Measurements from ENCODE around the gene ADGRG1.

The ADGRG1 gene

GRCh38 chr16:57657228-57657627 is 28.8 kb downstream of the ADGRG1 start:
- no peak for ATAC-seq (replicated peaks; ENCODE audit: extremely low read depth, poor library complexity, severe bottlenecking)

DNA sequence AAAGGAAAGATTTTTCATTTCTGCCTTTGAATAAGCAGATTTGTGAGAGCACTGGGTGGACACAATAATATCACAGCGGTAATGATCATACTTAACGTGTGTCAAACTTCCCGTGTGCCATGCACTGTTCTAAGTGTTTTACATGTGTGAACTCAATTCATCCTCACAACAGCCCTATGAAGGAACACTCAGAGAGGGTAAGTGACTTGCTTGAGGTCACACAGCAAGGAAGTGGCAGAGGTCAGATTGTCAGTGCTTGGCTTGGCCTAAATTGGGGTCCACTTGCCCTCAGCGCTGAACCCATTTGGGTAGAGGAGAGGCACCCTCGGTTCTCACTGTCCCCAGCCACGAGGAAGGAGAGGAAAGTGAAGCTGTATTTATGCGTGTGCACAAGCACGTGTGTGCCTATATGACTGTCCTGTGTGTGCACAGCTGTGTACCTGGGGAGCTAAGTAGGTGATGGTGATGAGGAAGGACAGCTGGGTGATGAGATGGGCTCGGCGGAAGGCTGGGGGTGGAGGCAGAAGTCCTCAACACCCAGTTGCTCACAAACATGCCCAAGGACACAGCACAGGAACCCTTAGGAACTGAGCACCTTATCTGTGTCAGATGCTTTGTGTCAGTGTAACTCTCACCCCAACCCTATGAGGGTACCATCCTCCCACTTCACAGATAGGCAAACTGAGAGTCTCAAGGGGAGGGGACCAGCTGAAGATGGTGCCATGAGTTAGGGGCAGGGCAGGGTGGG is 29.9 kb downstream of the ADGRG1 start:
- ATAC-seq (replicated peaks; ENCODE audit: extremely low read depth, poor library complexity, severe bottlenecking), result no peak
- Mint-ChIP-seq H3K4me1 (peaks cover 16% of the 10 kb centered on the region), H3K36me3 (ENCODE audit: insufficient read depth) (peaks cover 32% of the 10 kb centered on the region), H3K27ac (ENCODE audit: low read depth) (no peak overlapping the region), H3K9me3 (no peaks in the 10 kb centered on the region), H3K27me3 (no peaks in the 10 kb centered on the region), H3K4me3 (no peak overlapping the region)
- DNase-seq (ENCODE audit: low spot score in 2 of 2), result no peak

More at GRCh38 chr16:57657228-57657627, 28.8 kb downstream of the ADGRG1 start:
- Mint-ChIP-seq H3K36me3 (ENCODE audit: insufficient read depth) (peaks cover 29% of the 10 kb centered on the region), H3K4me3 (no peak overlapping the region), H3K27me3 (no peaks in the 10 kb centered on the region), H3K4me1 (peaks cover 18% of the 10 kb centered on the region), H3K9me3 (no peaks in the 10 kb centered on the region), H3K27ac (ENCODE audit: low read depth) (no peak overlapping the region)
- DNase-seq (ENCODE audit: low spot score in 2 of 2), result no peak

GRCh38 chr16:57658878-57659674 is 30.6 kb downstream of the ADGRG1 start:
- Mint-ChIP-seq H3K4me3 (no peak overlapping the region), H3K4me1 (peaks cover 16% of the 10 kb centered on the region), H3K9me3 (no peaks in the 10 kb centered on the region), H3K27ac (ENCODE audit: low read depth) (no peak overlapping the region), H3K27me3 (no peaks in the 10 kb centered on the region), H3K36me3 (ENCODE audit: insufficient read depth) (peaks cover 30% of the 10 kb centered on the region)
- ATAC-seq (replicated peaks; ENCODE audit: extremely low read depth, poor library complexity, severe bottlenecking) (no peak), DNase-seq (ENCODE audit: low spot score in 2 of 2) (no peak)

- H3K27ac Mint-ChIP-seq (ENCODE audit: low read depth), result no peak overlapping the region
- DNase-seq (ENCODE audit: low spot score in 2 of 2) (no peak), ATAC-seq (replicated peaks; ENCODE audit: extremely low read depth, poor library complexity, severe bottlenecking) (no peak)
- no peaks in the 10 kb centered on the region for H3K27me3 Mint-ChIP-seq
- peaks cover 13% of the 10 kb centered on the region for H3K4me1 Mint-ChIP-seq
- H3K4me3 Mint-ChIP-seq, result no peak overlapping the region
- no peaks in the 10 kb centered on the region for H3K9me3 Mint-ChIP-seq
- H3K36me3 Mint-ChIP-seq (ENCODE audit: insufficient read depth), result peaks cover 26% of the 10 kb centered on the region
These were observed 32.5 kb downstream of the ADGRG1 start for GRCh38 chr16:57660715-57661463.

GRCh38 chr16:57661510-57661909 is 33.1 kb downstream of the ADGRG1 start:
- ATAC-seq (replicated peaks; ENCODE audit: extremely low read depth, poor library complexity, severe bottlenecking), result no peak
- Mint-ChIP-seq H3K27ac (ENCODE audit: low read depth) (no peak overlapping the region), H3K27me3 (no peaks in the 10 kb centered on the region), H3K36me3 (ENCODE audit: insufficient read depth) (peaks cover 26% of the 10 kb centered on the region), H3K4me3 (no peak overlapping the region), H3K4me1 (peaks cover 7% of the 10 kb centered on the region), H3K9me3 (no peaks in the 10 kb centered on the region)
- DNase-seq (ENCODE audit: low spot score in 2 of 2), result no peak

DNA sequence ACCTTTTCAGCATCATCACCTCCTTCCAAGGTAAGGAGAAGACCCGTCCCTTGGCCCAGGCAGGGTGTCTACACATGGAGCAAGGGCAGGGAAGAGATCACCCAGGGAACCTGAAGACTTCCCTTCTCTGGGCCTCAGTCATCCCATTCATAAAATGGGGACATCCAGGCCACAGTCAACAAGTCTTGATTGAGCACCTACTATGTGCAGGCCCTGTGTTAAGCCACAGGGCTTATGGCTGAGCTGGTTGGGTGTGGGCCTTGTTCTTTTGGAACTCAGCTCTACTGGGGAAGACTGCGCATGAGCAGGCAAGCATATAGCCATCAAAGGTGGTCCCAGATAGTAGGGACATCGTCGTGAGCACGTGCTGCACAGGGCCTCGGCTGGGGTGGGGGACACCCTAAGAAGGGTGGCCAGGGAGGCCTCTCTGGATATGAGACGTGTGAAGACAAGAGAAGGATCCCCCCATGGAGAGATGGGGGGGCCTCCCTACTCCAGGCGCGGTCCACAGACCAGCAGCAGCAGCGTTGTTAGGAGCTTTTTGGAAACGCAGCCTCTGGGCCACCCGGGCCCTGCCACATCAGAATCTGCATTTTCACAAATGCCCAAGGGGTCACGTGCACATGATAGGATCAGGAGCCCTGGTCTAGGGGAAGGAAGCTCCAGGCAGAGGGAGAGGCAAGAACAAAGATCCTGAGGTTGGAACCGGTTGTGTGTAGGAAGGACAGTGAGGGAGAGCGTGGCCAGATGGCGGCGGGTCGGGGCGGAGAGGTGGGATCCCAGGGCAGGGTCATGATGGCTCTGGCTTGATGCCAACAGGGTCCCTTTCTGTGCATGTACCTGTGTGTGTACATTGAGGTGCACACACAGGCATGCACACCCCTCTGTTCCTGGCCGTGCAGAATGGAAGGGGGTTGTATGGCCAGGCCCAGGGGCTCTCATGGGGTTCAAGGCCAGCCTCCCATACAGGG is 33.8 kb downstream of the ADGRG1 start:
- Mint-ChIP-seq H3K27me3 (no peaks in the 10 kb centered on the region), H3K27ac (ENCODE audit: low read depth) (no peak overlapping the region), H3K4me1 (peaks cover 7% of the 10 kb centered on the region), H3K9me3 (no peaks in the 10 kb centered on the region), H3K4me3 (no peak overlapping the region), H3K36me3 (ENCODE audit: insufficient read depth) (peaks cover 26% of the 10 kb centered on the region)
- ATAC-seq (replicated peaks; ENCODE audit: extremely low read depth, poor library complexity, severe bottlenecking) (no peak), DNase-seq (ENCODE audit: low spot score in 2 of 2) (no peak)

DNA sequence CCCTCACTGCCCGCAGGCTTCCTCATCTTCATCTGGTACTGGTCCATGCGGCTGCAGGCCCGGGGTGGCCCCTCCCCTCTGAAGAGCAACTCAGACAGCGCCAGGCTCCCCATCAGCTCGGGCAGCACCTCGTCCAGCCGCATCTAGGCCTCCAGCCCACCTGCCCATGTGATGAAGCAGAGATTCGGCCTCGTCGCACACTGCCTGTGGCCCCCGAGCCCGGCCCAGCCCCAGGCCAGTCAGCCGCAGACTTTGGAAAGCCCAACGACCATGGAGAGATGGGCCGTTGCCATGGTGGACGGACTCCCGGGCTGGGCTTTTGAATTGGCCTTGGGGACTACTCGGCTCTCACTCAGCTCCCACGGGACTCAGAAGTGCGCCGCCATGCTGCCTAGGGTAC is 35.0 kb downstream of the ADGRG1 start:
- Mint-ChIP-seq H3K36me3 (ENCODE audit: insufficient read depth) (peaks cover 20% of the 10 kb centered on the region), H3K4me3 (no peak overlapping the region), H3K27me3 (no peaks in the 10 kb centered on the region), H3K9me3 (no peaks in the 10 kb centered on the region), H3K4me1 (peaks cover 7% of the 10 kb centered on the region), H3K27ac (ENCODE audit: low read depth) (no peak overlapping the region)
- ATAC-seq (replicated peaks; ENCODE audit: extremely low read depth, poor library complexity, severe bottlenecking) (no peak), DNase-seq (ENCODE audit: low spot score in 2 of 2) (no peak)

GRCh38 chr16:57663917-57664661 is 35.7 kb downstream of the ADGRG1 start:
- no peak overlapping the region for H3K4me3 Mint-ChIP-seq
- no peaks in the 10 kb centered on the region for H3K9me3 Mint-ChIP-seq
- H3K27ac Mint-ChIP-seq (ENCODE audit: low read depth), result no peak overlapping the region
- peaks cover 21% of the 10 kb centered on the region for H3K36me3 Mint-ChIP-seq (ENCODE audit: insufficient read depth)
- H3K4me1 Mint-ChIP-seq, result peaks cover 13% of the 10 kb centered on the region
- no peaks in the 10 kb centered on the region for H3K27me3 Mint-ChIP-seq
- DNase-seq (ENCODE audit: low spot score in 2 of 2) (no peak), ATAC-seq (replicated peaks; ENCODE audit: extremely low read depth, poor library complexity, severe bottlenecking) (no peak)

- Mint-ChIP-seq H3K27me3 (no peaks in the 10 kb centered on the region), H3K4me3 (no peak overlapping the region), H3K27ac (ENCODE audit: low read depth) (no peak overlapping the region), H3K36me3 (ENCODE audit: insufficient read depth) (peaks cover 19% of the 10 kb centered on the region), H3K4me1 (peaks cover 16% of the 10 kb centered on the region), H3K9me3 (no peaks in the 10 kb centered on the region)
- DNase-seq (ENCODE audit: low spot score in 2 of 2) (no peak), ATAC-seq (replicated peaks; ENCODE audit: extremely low read depth, poor library complexity, severe bottlenecking) (no peak)
These were observed 36.2 kb downstream of the ADGRG1 start for GRCh38 chr16:57664662-57665025.

DNA sequence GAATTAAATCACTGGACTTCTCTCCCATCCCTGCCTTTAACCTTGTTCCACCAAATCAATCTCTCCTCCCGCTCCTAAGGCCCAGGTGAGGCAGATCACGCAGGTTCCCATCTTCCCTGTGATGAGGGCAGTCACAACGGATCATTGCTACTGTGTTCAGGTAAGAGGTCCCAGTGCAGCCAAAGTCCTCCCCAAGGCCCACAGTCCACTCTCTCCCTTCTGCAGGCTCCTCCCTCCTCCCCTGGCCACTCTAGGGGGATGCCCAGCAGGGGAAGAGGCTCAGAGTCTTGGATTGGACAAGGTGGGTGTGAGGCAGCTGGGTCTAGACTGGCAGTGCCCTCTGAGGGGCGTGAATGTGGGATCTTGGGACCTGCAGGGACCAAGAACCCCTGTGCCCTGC is 37.1 kb downstream of the ADGRG1 start:
- H3K36me3 Mint-ChIP-seq (ENCODE audit: insufficient read depth), result peaks cover 16% of the 10 kb centered on the region
- no peak overlapping the region for H3K4me3 Mint-ChIP-seq
- DNase-seq (ENCODE audit: low spot score in 2 of 2) (no peak), ATAC-seq (replicated peaks; ENCODE audit: extremely low read depth, poor library complexity, severe bottlenecking) (no peak)
- no peak overlapping the region for H3K27ac Mint-ChIP-seq (ENCODE audit: low read depth)
- H3K27me3 Mint-ChIP-seq, result no peaks in the 10 kb centered on the region
- no peaks in the 10 kb centered on the region for H3K9me3 Mint-ChIP-seq
- H3K4me1 Mint-ChIP-seq, result peaks cover 11% of the 10 kb centered on the region

DNA sequence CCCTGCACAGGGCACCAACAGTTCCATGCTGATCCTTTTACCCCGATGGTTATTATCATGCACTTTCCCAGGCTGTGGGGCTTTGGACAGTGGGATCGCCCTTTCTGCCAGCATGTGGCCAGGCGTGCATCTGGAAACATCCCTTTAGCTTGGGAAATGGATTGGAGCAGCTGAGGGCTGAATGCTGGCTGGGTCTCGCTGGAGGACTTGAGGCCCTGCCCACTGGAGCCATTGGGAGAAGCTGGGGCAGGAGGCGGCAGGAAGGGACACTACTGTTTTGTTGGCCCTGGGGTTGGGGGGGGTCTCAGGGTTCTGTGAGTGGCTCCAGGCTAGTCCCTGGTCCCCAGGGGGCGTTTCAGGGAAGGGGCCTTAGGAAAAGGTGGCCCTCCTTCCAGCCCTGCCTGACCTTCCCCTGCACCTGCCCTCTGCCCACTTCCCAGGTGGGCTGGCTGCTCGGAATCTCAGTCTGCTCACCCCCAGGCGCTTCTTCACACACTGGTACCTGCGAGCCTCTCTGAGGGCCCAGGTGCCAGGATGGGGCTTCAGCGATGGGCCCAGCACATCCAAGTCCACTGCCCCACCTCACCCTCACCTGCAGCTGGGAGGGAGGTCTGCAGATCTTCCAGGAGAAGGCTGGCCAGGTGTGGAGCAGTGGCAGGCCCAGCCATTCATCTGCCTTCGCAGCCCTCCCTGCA is 38.1 kb downstream of the ADGRG1 start:
- Mint-ChIP-seq H3K9me3 (no peaks in the 10 kb centered on the region), H3K36me3 (ENCODE audit: insufficient read depth) (peaks cover 16% of the 10 kb centered on the region), H3K4me1 (peaks cover 11% of the 10 kb centered on the region), H3K27ac (ENCODE audit: low read depth) (no peak overlapping the region), H3K27me3 (no peaks in the 10 kb centered on the region), H3K4me3 (no peak overlapping the region)
- no peak for ATAC-seq (replicated peaks; ENCODE audit: extremely low read depth, poor library complexity, severe bottlenecking)
- no peak for DNase-seq (ENCODE audit: low spot score in 2 of 2)
